ENCODE measurements around the gene ZMIZ1. TPM values are rescaled to one million over a fixed set of nuclear protein-coding genes. Genes with fewer than 3 reads are reported as not detected.

Gene ZMIZ1
- total RNA-seq, 2 experiments from 2014 or later = 27.3 to 28.2 TPM

- Mint-ChIP-seq H3K9me3 (no peaks in the 10 kb centered on the region), H3K4me3 (no peak overlapping the region), H3K27me3 (no peaks in the 10 kb centered on the region), H3K36me3 (no peaks in the 10 kb centered on the region), H3K4me1 (peaks cover 27% of the 10 kb centered on the region), H3K27ac (no peak overlapping the region)
- no peak for DNase-seq
Observed at GRCh38 chr10:79045566-79046175, 23.1 kb upstream of the ZMIZ1 start.

- Mint-ChIP-seq H3K9me3 (no peaks in the 10 kb centered on the region), H3K4me3 (no peak overlapping the region), H3K27ac (no peak overlapping the region)
Observed at GRCh38 chr10:79046326-79046725, 22.4 kb upstream of the ZMIZ1 start.

GRCh38 chr10:79046741-79047583, 21.8 kb upstream of the ZMIZ1 start:
- no peaks in the 10 kb centered on the region for H3K9me3 Mint-ChIP-seq
- H3K4me3 Mint-ChIP-seq = no peak overlapping the region
- no peaks in the 10 kb centered on the region for H3K36me3 Mint-ChIP-seq
- DNase-seq = no peak
- H3K4me1 Mint-ChIP-seq = peaks cover 35% of the 10 kb centered on the region
- H3K27me3 Mint-ChIP-seq = no peaks in the 10 kb centered on the region
- peak overlapping the region; percentile 52 for H3K27ac Mint-ChIP-seq

More at GRCh38 chr10:79046326-79046725, 22.4 kb upstream of the ZMIZ1 start:
- Mint-ChIP-seq H3K4me1 (peaks cover 30% of the 10 kb centered on the region), H3K36me3 (no peaks in the 10 kb centered on the region), H3K27me3 (no peaks in the 10 kb centered on the region)
- no peak for DNase-seq

- Mint-ChIP-seq H3K36me3 (no peaks in the 10 kb centered on the region), H3K27me3 (no peaks in the 10 kb centered on the region), H3K27ac (peak overlapping the region; percentile 52), H3K4me1 (peaks cover 36% of the 10 kb centered on the region), H3K9me3 (no peaks in the 10 kb centered on the region), H3K4me3 (no peak overlapping the region)
- DNase-seq = no peak
Observed at GRCh38 chr10:79047584-79047874, 21.2 kb upstream of the ZMIZ1 start.

- H3K36me3 Mint-ChIP-seq = no peaks in the 10 kb centered on the region
- peak overlapping the region; percentile 43 for H3K4me3 Mint-ChIP-seq
- peak overlapping the region; percentile 87 for H3K27ac Mint-ChIP-seq
- H3K9me3 Mint-ChIP-seq = no peaks in the 10 kb centered on the region
- no peaks in the 10 kb centered on the region for H3K27me3 Mint-ChIP-seq
- peak; percentile 62 for DNase-seq
- peaks cover 36% of the 10 kb centered on the region for H3K4me1 Mint-ChIP-seq
Observed at GRCh38 chr10:79047875-79048638, 20.7 kb upstream of the ZMIZ1 start.

GRCh38 chr10:79048639-79049550, 19.9 kb upstream of the ZMIZ1 start:
- no peaks in the 10 kb centered on the region for H3K9me3 Mint-ChIP-seq
- DNase-seq = no peak
- H3K27me3 Mint-ChIP-seq = no peaks in the 10 kb centered on the region
- no peak overlapping the region for H3K4me3 Mint-ChIP-seq
- H3K27ac Mint-ChIP-seq = peak overlapping the region; percentile 59
- H3K36me3 Mint-ChIP-seq = no peaks in the 10 kb centered on the region
- H3K4me1 Mint-ChIP-seq = peaks cover 36% of the 10 kb centered on the region

- peaks cover 36% of the 10 kb centered on the region for H3K4me1 Mint-ChIP-seq
- no peak overlapping the region for H3K4me3 Mint-ChIP-seq
- DNase-seq = peak; percentile 15
- H3K27ac Mint-ChIP-seq = peak overlapping the region; percentile 71
- H3K36me3 Mint-ChIP-seq = no peaks in the 10 kb centered on the region
- no peaks in the 10 kb centered on the region for H3K27me3 Mint-ChIP-seq
- H3K9me3 Mint-ChIP-seq = no peaks in the 10 kb centered on the region
Observed at GRCh38 chr10:79049931-79050895, 18.6 kb upstream of the ZMIZ1 start.

GRCh38 chr10:79050896-79051555, 17.7 kb upstream of the ZMIZ1 start:
- no peak for DNase-seq
- Mint-ChIP-seq H3K9me3 (no peaks in the 10 kb centered on the region), H3K4me3 (no peak overlapping the region), H3K27me3 (no peaks in the 10 kb centered on the region), H3K27ac (no peak overlapping the region), H3K36me3 (no peaks in the 10 kb centered on the region), H3K4me1 (peaks cover 36% of the 10 kb centered on the region)

- DNase-seq = no peak
- H3K36me3 Mint-ChIP-seq = no peaks in the 10 kb centered on the region
- H3K27me3 Mint-ChIP-seq = no peaks in the 10 kb centered on the region
- H3K9me3 Mint-ChIP-seq = no peaks in the 10 kb centered on the region
- H3K27ac Mint-ChIP-seq = no peak overlapping the region
- peaks cover 34% of the 10 kb centered on the region for H3K4me1 Mint-ChIP-seq
- no peak overlapping the region for H3K4me3 Mint-ChIP-seq
Observed at GRCh38 chr10:79051766-79052165, 17.0 kb upstream of the ZMIZ1 start.

- H3K27ac Mint-ChIP-seq = no peak overlapping the region
Observed at GRCh38 chr10:79052291-79053080, 16.3 kb upstream of the ZMIZ1 start.

GRCh38 chr10:79053081-79053434, 15.7 kb upstream of the ZMIZ1 start:
- Mint-ChIP-seq H3K4me1 (peaks cover 25% of the 10 kb centered on the region), H3K9me3 (no peaks in the 10 kb centered on the region), H3K27me3 (no peaks in the 10 kb centered on the region), H3K36me3 (no peaks in the 10 kb centered on the region), H3K4me3 (no peak overlapping the region), H3K27ac (no peak overlapping the region)
- DNase-seq = no peak

More at GRCh38 chr10:79052291-79053080, 16.3 kb upstream of the ZMIZ1 start:
- Mint-ChIP-seq H3K27me3 (no peaks in the 10 kb centered on the region), H3K9me3 (no peaks in the 10 kb centered on the region), H3K4me3 (no peak overlapping the region), H3K36me3 (no peaks in the 10 kb centered on the region), H3K4me1 (peaks cover 29% of the 10 kb centered on the region)
- no peak for DNase-seq

GRCh38 chr10:79053481-79054202, 15.1 kb upstream of the ZMIZ1 start:
- Mint-ChIP-seq H3K36me3 (no peaks in the 10 kb centered on the region), H3K4me1 (peaks cover 22% of the 10 kb centered on the region), H3K27ac (no peak overlapping the region), H3K27me3 (no peaks in the 10 kb centered on the region), H3K4me3 (no peak overlapping the region), H3K9me3 (no peaks in the 10 kb centered on the region)
- no peak for DNase-seq

Measured in activated naive CD8-positive, alpha-beta T cell treated with anti-CD3 and anti-CD28 coated beads for 36 hours (primary cell).